HG03060 (cell line): ENCODE data around the gene SYTL4.

Experiments used
- ATAC-seq: cut with Tn5 transposase; IDR thresholded peaks from one replicate; pipeline ENCODE4 v1.9.1; 2021; ENCODE audit warnings: low read depth, moderate number of reproducible peaks; ENCODE audit not compliant: unreplicated experiment

Gene SYTL4

GRCh38 chrX:100649550-100650356 lies 82.2 kb downstream of the SYTL4 start:
- no peak for ATAC-seq

GRCh38 chrX:100648458-100649417 lies 83.2 kb downstream of the SYTL4 start:
- ATAC-seq = no peak

DNA sequence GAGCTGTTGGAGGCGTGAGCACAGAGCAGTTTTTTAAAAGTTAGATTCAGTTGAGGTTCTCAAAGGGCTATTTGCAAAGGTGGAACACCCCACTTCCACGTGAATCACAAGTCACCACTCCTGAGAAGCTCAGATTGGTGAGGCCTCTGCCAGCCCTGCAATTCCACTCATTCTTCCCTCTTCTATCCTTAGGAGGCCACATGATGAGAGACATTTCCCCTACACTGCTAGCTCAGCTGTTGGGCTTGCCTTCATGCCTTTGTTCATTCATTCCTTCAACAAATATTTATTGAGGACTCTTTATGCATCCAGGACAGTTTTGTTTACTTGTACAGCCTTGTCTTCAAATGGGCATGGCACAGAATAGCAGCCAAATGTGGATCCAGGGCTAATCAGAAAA lies 84.2 kb downstream of the SYTL4 start:
- ATAC-seq = no peak

DNA sequence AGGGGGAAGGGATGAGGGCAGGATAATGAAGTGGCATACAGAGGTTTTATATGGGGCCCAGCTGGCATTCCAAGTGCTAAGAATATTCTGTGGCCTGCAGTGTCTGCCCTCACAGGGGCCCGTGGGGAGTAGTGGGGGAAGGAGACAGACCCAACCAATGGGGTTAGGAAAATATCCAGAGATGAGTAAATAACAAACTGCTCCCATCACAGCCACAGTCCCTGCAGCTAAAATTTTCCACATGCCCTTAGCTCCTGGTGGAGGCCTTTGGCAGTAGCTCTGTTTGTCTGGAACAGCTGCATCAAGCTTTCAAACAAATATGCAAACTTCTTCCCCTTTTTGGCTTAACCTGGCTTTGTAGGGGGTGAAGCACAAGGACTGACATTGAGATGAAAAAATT lies 84.8 kb downstream of the SYTL4 start:
- ATAC-seq = no peak

- ATAC-seq = no peak
Observed at GRCh38 chrX:100645106-100645505, 86.8 kb downstream of the SYTL4 start.

- no peak for ATAC-seq
Observed at GRCh38 chrX:100643956-100644860, 87.7 kb downstream of the SYTL4 start, which contains the start of gene SRPX2. TSS of gene SRPX2 (plus strand) at chrX:100644199. CDS start at chrX:100646323, 2,124 bp downstream.

GRCh38 chrX:100643212-100643611 lies 88.7 kb downstream of the SYTL4 start:
- ATAC-seq = no peak

GRCh38 chrX:100642290-100642689 lies 89.6 kb downstream of the SYTL4 start:
- ATAC-seq = no peak

GRCh38 chrX:100636321-100636991 lies 95.5 kb downstream of the SYTL4 start, which contains the start of gene TSPAN6:
TSS of gene TSPAN6 (minus strand) at chrX:100636806. CDS start at chrX:100636694, 112 bp downstream.
- ATAC-seq = peak; percentile 97

DNA sequence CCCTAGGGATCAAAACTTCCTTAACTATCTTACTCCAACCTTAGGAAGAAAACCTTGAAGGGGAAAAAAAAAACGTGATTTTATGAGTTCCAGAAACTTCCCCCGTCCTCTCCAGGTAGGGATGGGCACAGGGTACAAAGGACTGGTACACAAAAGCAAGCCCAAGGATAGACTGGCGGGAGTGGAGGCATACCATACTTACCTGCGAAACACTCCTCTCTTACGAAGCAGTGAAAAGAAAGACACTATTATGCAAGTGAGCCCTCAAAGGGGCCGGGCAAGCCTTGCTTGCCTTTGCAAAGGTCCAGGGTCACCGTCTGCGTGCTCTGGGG lies 96.0 kb downstream of the SYTL4 start:
- no peak for ATAC-seq

GRCh38 chrX:100635040-100635439 lies 96.9 kb downstream of the SYTL4 start:
- no peak for ATAC-seq

DNA sequence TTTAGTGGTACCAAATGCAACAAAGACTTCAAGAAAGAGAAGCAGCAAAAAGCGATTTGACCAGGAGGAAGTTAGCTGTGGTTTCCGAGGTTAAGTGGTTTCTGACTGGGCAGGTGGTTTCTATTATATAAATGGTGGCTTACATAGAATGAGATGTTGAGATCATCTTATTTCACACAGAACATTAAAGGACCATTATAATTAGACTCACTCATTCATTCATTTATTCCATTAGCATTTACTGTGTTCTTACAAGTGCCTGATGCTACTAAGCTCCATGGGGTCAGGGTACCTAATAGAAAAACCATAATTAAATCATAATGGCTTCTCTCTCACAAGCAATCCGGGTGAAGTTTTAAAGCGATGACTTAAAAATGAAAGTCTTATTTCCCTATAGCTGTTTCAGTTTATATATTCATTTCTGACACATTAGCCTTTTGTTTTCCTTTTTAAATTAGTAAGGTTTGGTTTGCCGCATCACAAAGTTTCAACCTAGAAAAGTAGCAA lies 105.9 kb downstream of the SYTL4 start:
- peak; percentile 89 for ATAC-seq
